ENCODE data around the gene TRHDE.

TRHDE gene

DNA sequence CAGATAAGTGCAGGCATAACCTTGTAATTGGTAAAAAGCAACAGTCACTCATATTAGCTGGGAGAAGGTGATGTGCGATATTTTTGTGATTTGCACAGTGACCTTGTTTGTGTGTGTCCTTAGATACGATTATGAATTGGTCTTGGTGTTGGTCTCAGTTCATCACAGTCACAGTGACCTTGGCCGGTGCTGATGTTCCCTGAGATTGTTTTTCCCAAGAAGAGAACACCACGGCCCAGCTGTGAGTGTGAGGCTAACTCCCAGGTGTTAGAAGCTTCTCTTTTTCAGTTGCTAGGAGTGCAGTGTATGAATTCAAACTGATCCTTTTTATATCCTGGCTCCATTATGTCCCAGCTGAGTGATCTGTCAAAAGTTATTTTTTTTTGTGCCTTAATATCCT is 46.2 kb downstream of the TRHDE start:
- DNase-seq (ENCODE audit: low read depth) = no peak

GRCh38 chr12:72323881-72324280 is 51.7 kb downstream of the TRHDE start:
- DNase-seq (ENCODE audit: low read depth) = peak; percentile 4

DNA sequence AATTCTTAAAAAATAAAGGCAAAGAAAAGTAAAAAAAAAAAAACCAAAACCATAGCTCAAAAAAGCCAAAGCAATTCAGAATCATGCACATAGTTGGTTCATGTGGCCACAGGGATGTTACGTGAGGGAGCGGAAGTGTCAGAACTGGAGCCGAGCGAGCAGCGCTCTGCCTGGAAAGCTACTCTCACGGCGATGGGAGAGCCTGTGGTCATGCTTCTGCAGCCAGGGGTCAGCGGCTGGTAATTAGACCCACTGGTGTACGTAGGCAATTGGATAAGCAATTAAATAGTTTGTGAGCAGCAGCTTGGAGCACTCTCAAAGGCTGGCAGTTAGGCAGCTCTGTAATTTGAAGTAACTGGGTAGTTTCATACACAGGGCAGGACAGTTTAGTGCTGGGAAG is 58.1 kb downstream of the TRHDE start:
- no peak for DNase-seq (ENCODE audit: low read depth)

- no peak for DNase-seq (ENCODE audit: low read depth)
Observed at GRCh38 chr12:72330784-72331183, 58.6 kb downstream of the TRHDE start.

DNA sequence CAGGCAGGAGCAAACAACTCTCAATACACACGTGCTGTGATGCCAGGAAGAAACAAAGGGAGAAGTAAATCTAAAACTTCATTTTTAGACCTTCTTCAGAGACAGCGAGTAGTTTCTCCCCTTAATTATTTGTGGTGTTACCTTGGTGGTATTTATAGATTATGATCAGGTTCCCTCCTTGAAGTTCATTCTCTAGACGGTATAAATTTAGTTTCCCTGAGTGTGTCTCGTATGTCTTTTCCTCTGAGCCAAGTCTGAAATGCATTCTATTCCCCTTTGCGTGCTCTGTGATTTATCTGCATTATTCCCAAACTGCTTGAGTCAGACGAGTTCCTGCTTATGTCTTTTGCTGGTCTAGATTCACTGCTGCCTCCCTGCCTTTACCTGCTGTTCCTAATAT is 65.2 kb downstream of the TRHDE start:
- no peak for DNase-seq (ENCODE audit: low read depth)

- DNase-seq (ENCODE audit: low read depth) = no peak
Observed at GRCh38 chr12:72337946-72338345, 65.8 kb downstream of the TRHDE start.

DNA sequence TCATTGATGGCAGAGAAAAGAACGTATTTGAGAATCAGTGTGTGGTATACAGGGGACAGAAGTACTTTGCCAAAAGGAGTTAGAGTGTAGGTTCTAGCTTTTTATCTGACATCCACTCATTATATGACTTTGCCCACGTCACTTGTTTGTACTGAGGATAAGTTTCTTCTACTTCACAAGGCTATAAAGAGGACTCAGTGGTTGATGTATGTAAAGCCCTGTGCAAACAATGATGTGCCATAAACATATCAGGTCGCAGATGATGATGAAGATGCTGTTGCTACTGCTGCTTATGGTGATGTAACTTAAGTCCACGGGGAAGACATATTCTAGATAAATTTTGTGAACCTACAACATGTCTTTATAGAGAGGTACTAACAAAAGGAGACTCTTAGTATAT is 66.3 kb downstream of the TRHDE start:
- no peak for DNase-seq (ENCODE audit: low read depth)

DNA sequence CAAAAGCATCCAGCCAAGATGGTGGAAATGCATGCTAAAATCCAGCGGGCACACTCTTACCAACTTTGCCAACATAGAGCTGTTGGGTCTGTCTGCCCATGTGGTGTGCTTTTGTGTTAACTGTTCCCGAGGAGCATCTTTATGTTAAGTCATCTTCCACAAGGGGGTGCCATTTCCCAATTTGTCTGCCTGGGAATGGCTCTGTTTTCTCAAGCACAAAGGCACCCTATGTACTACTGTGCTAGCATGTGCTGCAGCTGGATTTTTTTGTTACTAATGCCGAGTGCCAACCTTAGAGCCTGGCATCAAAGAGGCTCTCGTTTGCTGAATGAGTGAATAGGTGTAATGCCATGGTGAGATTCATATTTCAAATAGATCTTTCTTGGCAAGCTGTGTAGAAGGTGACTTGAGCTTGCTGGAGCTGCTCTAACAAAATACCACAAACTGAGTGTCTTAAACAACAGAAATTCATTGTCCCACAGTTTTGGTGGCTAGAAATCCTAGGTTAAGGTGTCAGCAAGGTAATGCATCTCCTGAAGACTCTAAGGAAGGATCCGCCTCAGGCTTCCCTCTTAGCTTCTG is 74.3 kb downstream of the TRHDE start:
- peak; percentile 42 for DNase-seq (ENCODE audit: low read depth)

- no peak for DNase-seq (ENCODE audit: low read depth)
Observed at GRCh38 chr12:72349491-72349890, 77.3 kb downstream of the TRHDE start.

GRCh38 chr12:72359416-72359815 is 87.2 kb downstream of the TRHDE start:
- DNase-seq (ENCODE audit: low read depth) = no peak

DNA sequence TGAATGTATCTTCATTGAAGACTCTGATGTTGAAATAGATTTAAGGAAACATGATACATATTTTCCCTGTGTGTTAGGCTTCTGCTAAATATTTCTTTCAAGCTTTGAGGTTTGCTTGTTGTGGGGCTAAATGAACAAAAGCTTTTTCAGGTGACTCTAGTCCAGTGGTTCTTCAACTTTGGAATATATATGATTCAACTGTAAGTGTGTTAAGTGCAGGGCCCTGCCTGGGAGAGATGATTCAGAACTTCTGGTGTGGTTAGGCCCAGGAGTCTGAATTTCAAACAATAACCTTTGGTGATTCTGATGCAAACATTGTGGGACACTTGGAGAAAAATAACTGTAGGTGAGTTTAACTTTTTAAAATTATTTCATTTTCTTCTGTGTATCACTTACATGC is 93.0 kb downstream of the TRHDE start:
- DNase-seq (ENCODE audit: low read depth) = no peak

- no peak for DNase-seq (ENCODE audit: low read depth)
Observed at GRCh38 chr12:72366255-72366654, 94.1 kb downstream of the TRHDE start.

DNA sequence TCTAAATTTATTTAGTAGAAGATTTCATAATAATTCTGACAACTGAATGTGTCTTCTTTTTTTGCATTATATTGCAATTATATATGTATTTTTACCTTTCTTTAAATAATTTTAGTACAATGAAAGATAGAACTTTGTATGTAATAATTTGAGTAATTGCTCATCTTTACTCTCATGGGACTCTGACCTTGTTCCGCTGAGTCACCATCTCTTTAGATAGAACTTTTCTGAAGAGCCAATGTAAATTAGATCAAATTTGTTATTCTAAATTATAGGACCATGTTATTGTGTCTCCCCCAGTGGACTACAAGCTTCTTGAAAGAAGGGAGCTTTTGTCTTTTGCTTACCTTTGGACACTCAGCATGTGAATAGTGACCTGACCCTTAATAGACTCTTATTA is 96.1 kb downstream of the TRHDE start:
- no peak for DNase-seq (ENCODE audit: low read depth)

DNA sequence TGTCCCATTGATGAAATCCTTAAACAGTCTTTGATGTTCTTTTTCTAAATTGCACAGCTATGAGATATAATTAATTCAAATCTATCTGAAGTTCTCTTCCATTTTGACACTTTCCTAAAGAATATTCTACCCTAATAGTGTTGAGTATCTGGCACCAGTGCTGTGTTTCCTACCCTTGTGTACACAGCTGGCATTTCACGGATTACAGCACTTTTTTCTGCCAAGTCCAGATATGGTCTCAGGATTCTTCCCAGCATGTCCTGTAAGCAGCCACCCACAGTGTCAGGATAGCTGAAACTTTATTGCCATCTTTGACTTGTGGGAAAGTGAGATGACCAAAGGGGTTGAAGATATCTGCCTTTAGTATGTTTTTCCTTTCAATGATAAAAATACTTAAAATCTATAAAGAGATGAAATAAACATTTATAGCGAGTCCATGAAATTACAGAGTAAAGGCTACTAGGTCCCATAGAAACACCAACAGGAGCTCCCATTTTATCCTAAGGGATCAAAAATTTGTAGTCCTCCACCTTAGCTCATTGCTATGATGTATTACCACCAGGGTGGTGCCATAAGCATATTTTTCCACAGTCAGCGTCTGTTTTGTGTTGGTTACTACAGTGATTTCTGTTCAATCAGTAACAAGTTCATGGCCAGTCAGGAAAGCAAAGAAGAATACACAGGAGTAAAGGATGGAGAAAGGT is 96.7 kb downstream of the TRHDE start:
- no peak for DNase-seq (ENCODE audit: low read depth)

- no peak for DNase-seq (ENCODE audit: low read depth)
Observed at GRCh38 chr12:72369423-72369959, 97.3 kb downstream of the TRHDE start.

GRCh38 chr12:72380441-72380840 is 108.3 kb downstream of the TRHDE start:
- no peak for DNase-seq (ENCODE audit: low read depth)

GRCh38 chr12:72388322-72388721 is 116.2 kb downstream of the TRHDE start:
- no peak for DNase-seq (ENCODE audit: low read depth)

DNA sequence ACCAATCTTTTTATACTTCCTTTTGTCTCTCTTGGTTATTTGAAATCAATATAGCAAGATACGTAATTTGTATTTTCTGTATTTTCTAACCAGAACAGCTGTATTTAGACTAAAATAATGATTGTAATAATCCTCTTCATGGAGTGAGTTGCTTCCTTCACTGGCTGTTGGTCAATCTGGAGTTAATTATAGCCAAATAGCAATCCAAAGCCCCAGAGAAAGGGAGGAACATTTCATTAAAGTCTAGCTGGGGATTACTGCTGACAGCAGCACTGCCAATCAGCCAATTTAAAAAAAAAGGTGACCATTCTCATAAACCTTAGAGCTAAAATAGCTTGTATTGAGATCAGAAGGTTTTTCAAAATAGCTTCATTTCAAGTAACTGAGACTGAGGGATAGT is 118.0 kb downstream of the TRHDE start:
- DNase-seq (ENCODE audit: low read depth) = no peak

DNA sequence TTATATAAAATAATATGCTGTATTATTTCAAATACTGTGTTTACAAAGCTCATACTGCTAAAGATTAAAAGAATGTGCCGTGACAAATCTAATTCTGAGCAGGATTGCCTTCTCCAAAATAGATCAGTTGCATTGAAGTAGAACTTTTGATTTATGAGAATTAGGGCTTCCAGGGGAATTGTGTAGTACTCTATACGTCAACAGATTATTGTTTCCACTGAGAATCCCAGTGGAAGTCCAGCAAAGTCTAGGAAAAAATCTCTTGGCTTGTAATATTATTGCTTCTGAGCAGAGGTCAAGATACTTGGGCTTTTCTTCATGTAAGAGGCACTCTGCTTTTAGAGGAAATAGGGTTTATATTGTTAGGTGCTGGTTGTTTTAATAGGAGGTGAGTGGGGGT is 133.9 kb downstream of the TRHDE start:
- DNase-seq (ENCODE audit: low read depth) = no peak

DNA sequence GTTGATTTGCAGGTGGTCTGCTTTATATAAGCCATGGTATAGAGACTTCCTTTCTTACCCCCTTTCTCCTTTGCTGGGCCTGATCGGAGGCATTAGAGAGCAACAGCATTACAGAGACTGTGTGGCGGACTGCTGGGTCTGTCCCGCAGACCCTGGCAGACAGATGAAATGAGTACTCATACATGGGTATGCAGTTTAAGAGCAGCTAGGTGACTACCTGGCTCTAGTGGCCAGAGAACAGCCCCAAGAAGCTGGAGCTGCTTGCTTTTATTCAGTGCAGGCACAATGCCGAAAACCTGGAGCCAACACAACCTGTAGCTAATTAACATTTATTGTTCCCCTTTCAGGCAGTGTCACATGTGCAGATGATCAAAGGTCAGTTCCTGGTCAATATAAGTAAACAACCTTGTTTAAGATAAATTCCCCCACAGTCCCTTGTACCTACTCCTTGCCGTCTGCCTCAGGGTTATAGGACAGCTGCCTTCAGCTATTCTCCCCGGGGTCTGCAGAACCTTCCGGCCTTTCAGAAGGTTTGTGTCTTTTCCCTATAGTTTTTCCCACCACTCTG is 160.0 kb downstream of the TRHDE start:
- DNase-seq (ENCODE audit: low read depth) = no peak

DNA sequence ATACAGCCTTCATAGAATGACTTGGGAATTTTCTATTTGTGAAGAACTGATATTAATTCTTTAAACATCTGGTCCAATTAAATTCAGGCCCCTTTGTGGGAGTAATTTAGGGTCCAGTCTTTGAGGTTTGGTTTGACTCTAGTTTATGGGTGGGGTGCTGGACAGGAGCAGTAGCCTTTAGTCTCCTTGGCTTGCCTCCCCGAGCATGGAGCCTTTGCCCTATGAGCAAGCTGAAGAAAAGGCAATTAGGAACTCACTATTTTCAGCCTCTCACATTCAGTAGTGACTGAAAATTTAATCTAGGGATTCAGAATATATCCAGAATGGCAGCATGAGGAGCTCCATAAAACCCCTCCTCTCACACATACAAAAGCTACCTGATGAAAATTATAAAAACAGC is 161.1 kb downstream of the TRHDE start:
- no peak for DNase-seq (ENCODE audit: low read depth)

GRCh38 chr12:72434999-72435398 is 162.8 kb downstream of the TRHDE start:
- DNase-seq (ENCODE audit: low read depth) = no peak

DNA sequence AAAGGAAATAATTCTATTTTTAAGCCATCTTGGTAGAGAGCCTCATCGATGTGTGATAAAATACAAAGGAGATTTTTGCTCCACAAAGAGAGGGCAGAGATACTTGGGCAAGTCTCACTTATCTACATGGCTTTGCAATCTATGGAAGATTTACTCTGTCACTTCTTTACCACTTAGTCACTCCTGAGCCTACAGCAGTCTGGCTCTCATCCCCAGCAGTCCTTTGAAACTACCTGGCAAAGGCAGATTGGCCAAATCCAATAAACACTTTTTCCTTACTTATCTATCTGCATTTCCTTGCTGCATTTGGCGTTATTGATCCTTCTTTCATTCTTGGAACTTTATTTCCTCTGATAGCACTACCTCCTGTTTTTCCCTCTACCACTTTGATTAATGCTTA is 170.0 kb downstream of the TRHDE start:
- no peak for DNase-seq (ENCODE audit: low read depth)

- no peak for DNase-seq (ENCODE audit: low read depth)
Observed at GRCh38 chr12:72444125-72444524, 172.0 kb downstream of the TRHDE start.

Data from HS-5 (cell line).